HG03575 (cell line): ENCODE results near the gene MMP15.
"Not testable (repeated sequence)": the region's sequence is repeated elsewhere in the genome, so short reads cannot be mapped to it uniquely, and the experiment has no call there.

Experiments
- ATAC-seq: cut with Tn5 transposase; IDR thresholded peaks from one replicate; pipeline ENCODE4 v1.9.1; 2021; ENCODE audit not compliant: unreplicated experiment, insufficient number of reproducible peaks, low FRiP score; ENCODE audit errors: extremely low read depth

The MMP15 gene

GRCh38 chr16:57995721-57996405, 29.7 kb upstream of the MMP15 start:
- no peak for ATAC-seq

GRCh38 chr16:57996406-57997175, 29.0 kb upstream of the MMP15 start:
- no peak for ATAC-seq

DNA sequence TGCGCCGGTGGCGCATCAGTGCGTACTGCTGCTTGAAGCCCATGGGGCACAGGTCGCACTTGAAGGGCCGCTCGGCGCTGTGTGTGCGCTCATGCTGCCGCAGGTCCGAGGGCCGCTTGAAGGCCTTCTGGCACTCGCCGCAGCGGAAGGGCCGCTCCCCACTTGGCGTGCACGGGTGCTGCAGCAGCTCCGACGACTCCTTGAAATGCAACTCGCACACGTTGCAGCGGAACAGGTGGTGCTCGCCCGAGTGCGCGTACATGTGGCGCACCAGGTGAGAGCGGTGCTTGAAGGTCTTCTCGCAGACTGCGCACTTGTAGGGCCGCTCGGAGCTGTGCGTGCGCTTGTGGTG, 28.4 kb upstream of the MMP15 start:
- no peak for ATAC-seq

DNA sequence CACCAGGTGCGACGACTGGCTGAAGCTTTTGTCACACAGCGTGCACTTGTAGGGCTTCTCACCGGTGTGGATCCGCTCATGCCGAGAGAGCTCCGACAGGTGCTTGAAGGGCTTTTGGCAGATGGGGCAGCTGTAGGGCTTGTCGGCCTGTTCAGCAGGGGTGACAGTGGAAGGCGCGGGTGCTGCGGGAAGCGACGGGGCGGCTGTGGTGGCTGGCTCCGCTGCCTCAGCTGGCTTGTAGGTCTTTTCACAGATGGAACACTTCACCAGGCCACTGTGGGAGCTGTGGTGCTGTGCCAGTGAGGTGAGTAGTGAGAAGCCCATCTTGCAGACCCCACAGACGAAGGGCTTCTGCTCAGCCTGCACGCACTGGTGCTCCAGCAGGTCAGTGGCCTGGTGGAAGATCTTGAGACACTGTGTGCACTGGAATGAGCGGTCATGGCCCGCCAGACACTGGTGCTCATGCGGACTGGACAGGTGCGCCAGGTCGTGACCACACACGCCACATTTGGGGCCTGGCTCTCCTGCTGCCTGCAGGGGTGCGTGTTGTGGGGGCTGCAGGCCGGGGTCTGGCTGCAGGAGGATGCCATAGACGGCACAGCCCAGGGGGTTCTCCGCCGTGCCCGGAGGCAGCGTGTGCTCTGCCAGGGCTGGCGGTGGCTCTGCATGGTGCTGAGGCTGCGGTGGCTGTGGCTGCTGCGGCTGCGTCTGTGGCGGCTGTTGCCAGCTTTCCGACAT, 27.9 kb upstream of the MMP15 start:
- ATAC-seq = no peak

GRCh38 chr16:57998486-57998885, 27.1 kb upstream of the MMP15 start:
- ATAC-seq = no peak

DNA sequence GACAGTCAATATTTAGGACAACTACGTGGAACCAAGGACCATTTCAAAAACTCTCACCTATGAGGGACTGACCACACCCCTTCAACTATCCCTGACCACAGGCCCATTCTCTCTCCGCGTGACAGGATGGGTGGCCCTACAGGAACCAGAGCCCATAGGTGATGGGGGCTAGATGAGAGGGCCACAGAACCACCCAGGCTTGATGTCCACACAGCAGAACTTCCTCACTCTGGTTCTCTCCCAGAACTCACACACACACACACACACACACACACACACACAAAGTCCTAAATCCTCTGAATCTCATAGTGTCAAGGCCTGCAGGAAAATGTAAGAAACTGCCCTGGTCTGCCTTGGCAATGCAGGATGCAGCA, 26.6 kb upstream of the MMP15 start:
- ATAC-seq = no peak

DNA sequence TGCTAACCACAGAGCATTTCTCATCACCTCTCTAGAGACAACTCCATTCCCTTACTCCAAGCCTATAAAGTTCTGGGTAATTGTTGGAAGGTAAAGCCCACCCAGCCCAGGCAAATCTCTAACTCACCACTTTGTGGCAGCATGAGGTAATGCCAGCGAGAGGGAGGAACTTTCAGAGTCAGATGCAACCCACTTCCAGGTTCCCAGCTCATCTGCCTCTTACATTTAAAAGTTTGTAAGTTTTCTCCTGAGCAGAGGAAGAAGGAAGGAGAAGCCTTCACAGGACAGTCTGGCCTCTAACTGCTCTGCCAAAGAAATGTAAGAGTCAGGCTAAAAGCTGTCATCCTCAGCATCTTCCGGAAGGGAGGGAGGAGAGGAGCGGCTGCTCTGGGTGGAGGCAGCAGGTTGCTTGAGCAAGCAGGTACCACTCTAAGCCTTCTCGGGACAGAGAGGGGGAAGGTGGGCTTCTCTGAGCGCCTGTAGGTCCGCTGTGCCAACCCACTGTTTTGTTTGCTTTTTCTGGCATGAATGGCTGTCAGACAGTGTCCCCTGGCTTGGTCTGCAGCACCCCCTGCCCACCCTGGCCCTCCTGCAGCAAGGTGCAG, 26.1 kb upstream of the MMP15 start:
- ATAC-seq = no peak

DNA sequence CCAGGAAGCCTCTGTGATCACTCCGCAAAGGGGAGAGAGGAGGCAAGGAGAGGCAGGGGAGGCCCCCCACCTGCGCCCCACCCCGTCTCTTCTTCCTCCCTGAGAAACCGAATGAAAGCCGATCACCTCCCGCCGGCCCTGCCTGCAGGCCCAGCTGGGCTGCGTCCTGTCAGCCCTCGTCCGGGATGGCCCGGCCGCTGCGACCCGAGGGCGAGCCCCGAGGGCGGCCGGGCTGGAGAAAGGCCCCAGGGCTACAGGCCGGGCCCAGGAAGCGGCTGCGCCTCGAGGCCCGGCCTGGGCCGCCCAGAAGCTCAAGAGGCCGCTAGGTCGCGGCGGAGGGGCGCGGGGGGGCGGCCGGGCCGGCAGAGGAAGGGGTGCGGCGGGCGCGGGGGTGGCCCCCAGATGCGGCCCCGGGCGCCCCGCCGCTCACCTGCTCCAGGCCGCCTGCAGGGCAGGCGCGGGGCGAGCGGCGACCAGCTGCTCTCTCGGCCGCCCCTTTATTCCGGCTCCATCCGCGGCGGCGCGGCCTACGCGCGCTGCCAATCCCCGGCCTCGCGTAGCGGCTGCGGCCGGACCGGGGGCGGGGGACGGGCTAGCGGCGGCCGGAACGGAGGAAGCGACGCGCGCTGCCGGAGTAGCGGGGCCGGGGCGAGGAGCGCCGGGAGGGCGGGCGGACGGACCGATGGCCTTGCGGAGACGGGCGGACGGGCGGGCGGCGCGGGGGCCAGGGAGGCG, 25.4 kb upstream of the MMP15 start, which contains the start of gene ZNF319:
Gene ZNF319, minus strand, starts transcription at position 702 of the 735 bp plus-strand sequence. CDS start 2,407 bp downstream, outside the sequence.
- no peak for ATAC-seq

GRCh38 chr16:58000706-58001676, 24.6 kb upstream of the MMP15 start, which contains the start of gene USB1:
USB1 (plus strand) TSS chr16:58001407; CDS start chr16:58001484, 77 bp downstream.
- peak; percentile 71 for ATAC-seq

DNA sequence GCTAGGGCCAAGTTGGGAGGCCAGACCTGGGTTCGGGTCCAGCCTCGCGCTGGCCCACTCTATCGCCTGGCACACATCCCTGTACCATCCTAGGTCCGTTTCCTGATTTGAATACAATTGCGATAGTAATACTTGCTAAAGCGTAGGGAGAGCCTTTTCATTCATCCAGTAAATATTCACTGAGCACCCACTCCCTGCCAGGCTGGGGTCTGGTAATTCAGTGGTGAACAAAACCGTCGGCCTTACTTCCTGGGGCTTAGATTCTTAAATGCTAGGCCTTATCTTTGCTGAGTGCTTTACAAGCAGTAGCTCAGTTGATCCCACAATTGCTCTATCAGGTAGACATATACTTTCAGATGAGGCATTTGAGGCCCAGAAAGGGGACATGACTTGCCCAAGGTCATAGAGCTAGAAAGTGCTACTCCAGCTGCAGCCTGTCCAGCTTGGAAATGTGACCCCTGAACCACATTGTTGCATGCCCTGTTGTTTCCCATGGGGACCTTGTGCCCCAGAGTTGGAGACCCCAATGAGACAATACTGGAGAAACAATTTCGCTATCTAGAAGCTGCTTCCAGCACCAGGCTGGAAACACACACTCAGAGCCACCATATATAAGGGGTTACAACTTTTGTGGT, 23.7 kb upstream of the MMP15 start:
- no peak for ATAC-seq

DNA sequence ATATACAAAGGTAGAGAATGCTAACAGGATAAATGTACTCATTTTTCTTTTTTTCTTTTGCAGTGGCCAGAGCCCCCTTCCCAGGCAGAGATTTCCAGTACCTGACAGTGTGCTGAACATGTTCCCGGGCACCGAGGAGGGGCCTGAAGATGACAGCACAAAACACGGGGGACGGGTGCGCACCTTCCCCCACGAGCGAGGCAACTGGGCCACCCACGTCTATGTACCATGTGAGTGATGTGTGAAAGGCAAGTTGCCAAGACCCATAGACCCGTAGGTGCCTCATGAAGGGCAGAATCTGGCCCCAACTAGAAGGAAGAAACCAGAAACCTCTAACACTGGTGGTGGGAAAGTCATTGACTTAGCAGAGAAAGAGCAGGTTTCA, 23.1 kb upstream of the MMP15 start:
- no peak for ATAC-seq

DNA sequence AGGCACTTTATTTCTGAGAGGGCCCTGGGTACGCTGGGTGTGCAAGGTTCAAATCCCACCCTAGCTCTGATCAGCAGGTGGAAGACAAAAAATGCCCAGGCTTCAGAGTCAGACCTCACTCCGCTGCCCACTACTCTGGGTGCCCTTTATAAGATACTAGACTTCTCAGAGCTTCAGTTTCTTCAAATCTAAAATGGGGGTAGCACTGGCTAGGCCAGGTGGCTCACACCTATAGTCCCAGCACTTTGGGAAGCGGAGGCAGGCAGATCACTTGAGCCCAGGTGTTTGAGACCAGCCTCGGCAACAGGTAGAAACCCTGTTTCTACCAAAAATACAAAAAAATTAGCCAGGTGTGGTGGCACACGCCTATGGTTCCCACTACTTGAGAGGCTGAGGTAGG, 22.6 kb upstream of the MMP15 start:
- no peak for ATAC-seq

DNA sequence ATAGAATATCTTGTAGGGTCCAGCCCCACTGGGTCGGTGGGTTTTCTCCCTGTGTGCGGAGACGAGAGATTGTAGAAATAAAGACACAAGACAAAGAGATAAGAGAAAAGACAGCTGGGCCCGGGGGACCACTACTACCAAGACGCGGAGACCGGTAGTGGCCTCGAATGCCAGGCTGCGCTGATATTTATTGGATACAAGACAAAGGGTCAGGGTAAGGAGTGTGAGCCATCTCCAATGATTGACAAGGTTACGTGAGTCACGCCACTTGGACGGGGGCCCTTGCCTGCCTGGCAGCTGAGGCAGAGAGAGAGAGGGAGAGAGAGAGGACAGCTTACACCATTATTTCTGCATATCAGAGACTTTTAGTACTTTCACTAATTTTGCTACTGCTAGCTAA, 20.8 kb upstream of the MMP15 start:
- not testable (repeated sequence) for ATAC-seq

GRCh38 chr16:58009856-58010416, 15.6 kb upstream of the MMP15 start:
- ATAC-seq = no peak

- ATAC-seq = no peak
Observed at GRCh38 chr16:58010886-58011285, 14.7 kb upstream of the MMP15 start.

- ATAC-seq = no peak
Observed at GRCh38 chr16:58011652-58012051, 13.9 kb upstream of the MMP15 start.

DNA sequence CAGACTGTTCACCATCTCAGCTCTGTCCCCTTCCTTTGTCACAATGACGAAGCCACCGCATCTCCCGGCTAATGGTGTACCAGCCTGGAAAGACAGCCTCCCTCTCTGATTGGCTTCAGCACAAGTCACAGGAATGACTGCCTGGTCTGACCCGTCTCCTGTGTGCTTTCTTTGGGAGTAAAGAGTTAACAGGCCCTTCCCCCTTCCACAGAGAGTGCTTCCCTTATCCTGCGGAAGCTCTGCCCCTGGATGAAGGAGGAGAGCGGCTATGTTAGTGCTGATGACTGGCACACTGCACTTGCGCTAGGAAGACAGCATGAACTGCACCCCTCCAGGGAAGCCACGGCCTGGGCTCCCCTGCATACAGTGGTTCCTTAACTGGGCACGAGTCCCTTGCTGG, 13.1 kb upstream of the MMP15 start:
- ATAC-seq = no peak
